OCI-LY7 (cell line): ENCODE measurements around the gene GARRE1. TPM values are rescaled to one million over a fixed set of nuclear protein-coding genes. Genes with fewer than 3 reads are reported as not detected.

Experiments
- BruUV-seq: library from RNA; stranded (reverse); fragments of 400-500 nt; replicated peaks from 2 replicates; lab custom pipeline; 2021; lab: Mats Ljungman, UMichigan
- CTCF ChIA-PET: fragments of 300-600 bp; sonication (Branson Sonifier 250); formaldehyde crosslinking; loops from one replicate; lab custom pipeline; 2022; ENCODE audit warnings: antibody characterized with exemption; ENCODE audit not compliant: unreplicated experiment; lab: Charles Lee
- POLR2A ChIA-PET: fragments of 300-600 bp; sonication (Branson Sonifier 250); formaldehyde crosslinking; loops from one replicate; lab custom pipeline; 2022; ENCODE audit warnings: antibody characterized with exemption; lab: Charles Lee
- DNase-seq: peaks from one replicate; pipeline ENCODE4 v3.0.0-alpha.2; 2015; ENCODE audit warnings: low spot score
- H2AFZ ChIP-seq: fragments of 200-600 bp; sonication (generic), shearing (Covaris generic); 2 replicates; pipeline ENCODE4 v1.6.1; 2014; ENCODE audit warnings: mild to moderate bottlenecking, antibody characterized with exemption, low read length, moderate library complexity
- H3K27ac ChIP-seq: fragments of 200-600 bp; sonication (generic); 2 replicates; pipeline ENCODE4 v1.5.1; 2014; ENCODE audit warnings: mixed run types, low read depth, mild to moderate bottlenecking, moderate library complexity, low read length, inconsistent platforms; ENCODE audit not compliant: poor library complexity, severe bottlenecking
- H3K36me3 ChIP-seq: fragments of 200-600 bp; sonication (generic); 2 replicates; pipeline ENCODE4 v1.6.1; 2014; ENCODE audit warnings: mild to moderate bottlenecking, antibody characterized with exemption, low read length, moderate library complexity, mixed read lengths; ENCODE audit not compliant: insufficient read depth
- H3K4me1 ChIP-seq: fragments of 200-600 bp; sonication (generic); 2 replicates; pipeline ENCODE4 v1.5.1; 2014; ENCODE audit warnings: mild to moderate bottlenecking, low read length; ENCODE audit not compliant: insufficient read depth, poor library complexity, severe bottlenecking
- H3K4me2 ChIP-seq: fragments of 200-600 bp; sonication (generic); 2 replicates; pipeline ENCODE4 v1.6.1; 2014; ENCODE audit warnings: mild to moderate bottlenecking, low read length
- H3K4me3 ChIP-seq: fragments of 200-600 bp; sonication (generic); 2 replicates; pipeline ENCODE4 v1.5.1; 2014; ENCODE audit warnings: mild to moderate bottlenecking, low read depth, low read length; ENCODE audit not compliant: poor library complexity, severe bottlenecking
- H3K79me2 ChIP-seq: fragments of 200-600 bp; sonication (generic); 2 replicates; pipeline ENCODE4 v1.6.1; 2016; ENCODE audit warnings: low read depth, mild to moderate bottlenecking, low read length, moderate library complexity, mixed read lengths; ENCODE audit not compliant: insufficient read depth
- H3K9me2 ChIP-seq: fragments of 200-600 bp; sonication (generic); 2 replicates; pipeline ENCODE4 v1.6.1; 2016; ENCODE audit warnings: mild to moderate bottlenecking, low read length, mixed read lengths; ENCODE audit not compliant: insufficient read depth
- H3K9me3 ChIP-seq: fragments of 200-600 bp; sonication (generic); 2 replicates; pipeline ENCODE4 v1.6.1; 2014; ENCODE audit warnings: mild to moderate bottlenecking, mixed run types, low read length, mixed read lengths
- H4K20me1 ChIP-seq: fragments of 200-600 bp; sonication (generic); 2 replicates; pipeline ENCODE4 v1.6.1; 2014; ENCODE audit warnings: mild to moderate bottlenecking, antibody characterized with exemption, low read length, moderate library complexity, mixed read lengths; ENCODE audit not compliant: insufficient read depth
- EZH2phosphoT487 ChIP-seq: fragments of 200-600 bp; sonication (generic); IDR thresholded peaks from 2 replicates; pipeline ENCODE4 v1.6.1; 2018; ENCODE audit warnings: low read depth, borderline replicate concordance, mild to moderate bottlenecking, mixed run types, antibody characterized with exemption, low read length, moderate library complexity, mixed read lengths
- intact Hi-C: fragments of 100-400 bp; cut with micrococcal nuclease; formaldehyde crosslinking; loops from one replicate; pipeline ENCODE4 v1.10.0; 2022; ENCODE audit not compliant: unreplicated experiment
- total RNA-seq, 2 experiments: library from RNA; depleted of rRNA in 1 of 2; stranded (reverse); fragments of >200 nt in 1 of 2; shearing (Covaris generic) in 1 of 2; gene quantifications; 2 replicates each; pipeline ENCODE4 v1.2.3, GENCODE V29; 2014 to 2022
- TF ChIP-seq, protein P1 (sequence below): fragments of 200-600 bp; sonication (generic); conservative IDR thresholded peaks from 2 replicates; pipeline ENCODE4 v1.5.1; 2014; ENCODE audit warnings: mild to moderate bottlenecking, antibody characterized with exemption, low read length, moderate library complexity, mixed read lengths

The GARRE1 gene
- total RNA-seq, 2 experiments from 2014 or later: 15.4 to 18.8 TPM

DNA sequence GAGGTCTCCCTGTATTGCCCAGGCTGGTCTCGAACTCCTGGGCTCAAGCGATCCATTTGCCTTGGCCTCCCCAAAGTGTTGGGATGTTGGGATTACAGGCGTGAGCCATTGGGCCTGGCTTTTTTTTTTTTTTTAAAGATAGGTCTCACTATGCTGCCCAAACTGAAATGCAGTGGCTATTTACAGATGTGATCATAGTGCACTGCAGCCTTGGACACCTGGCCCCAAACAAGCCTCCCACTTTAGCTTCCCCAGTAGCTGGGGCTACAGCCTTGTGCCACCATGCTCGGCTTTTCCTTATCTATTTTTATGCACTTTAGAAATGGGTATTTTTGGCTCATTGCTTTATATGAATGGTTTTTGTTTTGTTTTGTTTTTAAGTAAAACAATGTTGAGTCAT, 44.6 kb upstream of the GARRE1 start:
- no peaks in the 10 kb centered on the region for H3K9me3 ChIP-seq
- no peak overlapping the region for H3K4me2 ChIP-seq
- no peak for DNase-seq
- H3K79me2 ChIP-seq: no peaks in the 10 kb centered on the region; the same call in 1 of the 2 replicates
- TF ChIP-seq, protein P1, sequence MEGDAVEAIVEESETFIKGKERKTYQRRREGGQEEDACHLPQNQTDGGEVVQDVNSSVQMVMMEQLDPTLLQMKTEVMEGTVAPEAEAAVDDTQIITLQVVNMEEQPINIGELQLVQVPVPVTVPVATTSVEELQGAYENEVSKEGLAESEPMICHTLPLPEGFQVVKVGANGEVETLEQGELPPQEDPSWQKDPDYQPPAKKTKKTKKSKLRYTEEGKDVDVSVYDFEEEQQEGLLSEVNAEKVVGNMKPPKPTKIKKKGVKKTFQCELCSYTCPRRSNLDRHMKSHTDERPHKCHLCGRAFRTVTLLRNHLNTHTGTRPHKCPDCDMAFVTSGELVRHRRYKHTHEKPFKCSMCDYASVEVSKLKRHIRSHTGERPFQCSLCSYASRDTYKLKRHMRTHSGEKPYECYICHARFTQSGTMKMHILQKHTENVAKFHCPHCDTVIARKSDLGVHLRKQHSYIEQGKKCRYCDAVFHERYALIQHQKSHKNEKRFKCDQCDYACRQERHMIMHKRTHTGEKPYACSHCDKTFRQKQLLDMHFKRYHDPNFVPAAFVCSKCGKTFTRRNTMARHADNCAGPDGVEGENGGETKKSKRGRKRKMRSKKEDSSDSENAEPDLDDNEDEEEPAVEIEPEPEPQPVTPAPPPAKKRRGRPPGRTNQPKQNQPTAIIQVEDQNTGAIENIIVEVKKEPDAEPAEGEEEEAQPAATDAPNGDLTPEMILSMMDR: no peak
- TF ChIP-seq EZH2phosphoT487: no peak
- no peaks in the 10 kb centered on the region for H3K4me1 ChIP-seq
- no peak overlapping the region for H3K4me3 ChIP-seq
- intact Hi-C loops: no loop called here
- H3K9me2 ChIP-seq: no peaks in the 10 kb centered on the region
- H3K27ac ChIP-seq: no peak overlapping the region
- H2AFZ ChIP-seq: no peak overlapping the region
- ChIA-PET POLR2A (interaction anchor here (1.0 to 1.2 kb wide), 3 partner anchors 12 to 39 kb away, joined by 3 read pairs; no protein-coding TSS in a partner anchor), CTCF (no interaction called here)
- H3K36me3 ChIP-seq: peaks cover 94% of the 10 kb centered on the region
- no peaks in the 10 kb centered on the region for H4K20me1 ChIP-seq
- no TSS peak for BruUV-seq

DNA sequence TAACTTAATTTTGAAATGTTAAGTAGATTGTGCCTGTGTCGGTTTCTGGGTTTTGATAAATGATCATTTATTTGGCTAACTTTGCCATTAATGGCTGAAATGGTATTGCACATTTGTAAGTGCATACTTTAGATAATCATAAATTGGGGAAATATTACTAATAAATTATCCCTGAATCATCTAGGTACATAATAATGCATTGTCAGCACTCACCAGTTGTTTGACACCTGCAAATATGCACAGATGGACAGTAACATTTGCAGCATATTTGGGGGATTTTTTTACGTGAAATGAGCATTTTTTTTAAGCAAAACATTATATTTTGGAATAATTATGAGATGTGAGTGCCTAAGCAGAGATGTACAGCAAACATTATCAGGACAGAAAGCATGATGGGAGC, 41.1 kb upstream of the GARRE1 start:
- POLR2A ChIA-PET: interaction anchor here (1.1 kb wide), 1 partner anchor 14 kb away, joined by 3 read pairs; no protein-coding TSS in a partner anchor

DNA sequence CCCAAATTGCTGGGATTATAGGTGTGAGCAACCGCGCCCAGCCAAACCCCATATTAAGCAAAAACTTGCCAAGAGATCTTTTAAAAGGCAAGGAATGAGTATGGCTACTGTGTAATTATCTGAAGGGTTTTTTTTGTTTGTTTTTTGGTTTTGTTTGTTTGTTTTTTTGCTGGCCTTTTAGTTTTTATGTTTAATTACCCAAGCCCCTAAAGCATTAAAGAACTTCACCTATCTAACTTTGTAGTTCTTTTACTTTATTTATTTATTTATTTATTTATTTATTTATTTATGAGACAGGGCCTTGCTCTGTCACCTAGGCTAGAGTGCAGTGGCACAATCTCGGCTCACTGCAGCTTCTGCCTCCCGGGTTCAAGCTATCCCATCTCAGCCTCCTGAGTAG, 40.3 kb upstream of the GARRE1 start:
- no TSS peak for BruUV-seq
- H4K20me1 ChIP-seq: no peaks in the 10 kb centered on the region
- H3K4me3 ChIP-seq: no peak overlapping the region
- no peak overlapping the region for H3K27ac ChIP-seq
- no peaks in the 10 kb centered on the region for H3K4me1 ChIP-seq
- intact Hi-C loops: no loop called here
- H2AFZ ChIP-seq: no peak overlapping the region
- CTCF ChIA-PET: no interaction called here
- POLR2A ChIA-PET: interaction anchor here (1.1 kb wide), 1 partner anchor 13 kb away, joined by 3 read pairs; no protein-coding TSS in a partner anchor
- no peak for DNase-seq
- peaks cover 89% of the 10 kb centered on the region for H3K36me3 ChIP-seq
- no peaks in the 10 kb centered on the region for H3K9me2 ChIP-seq
- no peak overlapping the region for H3K4me2 ChIP-seq
- TF ChIP-seq, protein P1: no peak
- no peak for TF ChIP-seq EZH2phosphoT487
- no peaks in the 10 kb centered on the region for H3K9me3 ChIP-seq
- peaks cover 4% of the 10 kb centered on the region; the same call in 1 of the 2 replicates for H3K79me2 ChIP-seq

More for the DNA sequence above, 41.1 kb upstream of the GARRE1 start:
- CTCF ChIA-PET: no interaction called here
- TF ChIP-seq, protein P1: no peak
- TF ChIP-seq EZH2phosphoT487: no peak
- Histone ChIP-seq H3K9me3 (no peaks in the 10 kb centered on the region), H3K4me1 (no peaks in the 10 kb centered on the region), H4K20me1 (no peaks in the 10 kb centered on the region), H2AFZ (no peak overlapping the region), H3K4me2 (no peak overlapping the region), H3K79me2 (peaks cover 4% of the 10 kb centered on the region; the same call in 1 of the 2 replicates), H3K27ac (no peak overlapping the region), H3K9me2 (no peaks in the 10 kb centered on the region), H3K36me3 (peaks cover 89% of the 10 kb centered on the region), H3K4me3 (no peak overlapping the region)
- no peak for DNase-seq
- intact Hi-C loops: no loop called here
- BruUV-seq: no TSS peak
